ENCODE measurements around the gene MSI2. TPM values are rescaled to one million over a fixed set of nuclear protein-coding genes. Genes with fewer than 3 reads are reported as not detected.

MSI2 gene
- total RNA-seq, 6 experiments from 2014 or later: 12.0 to 22.6 (median 19.4) TPM

DNA sequence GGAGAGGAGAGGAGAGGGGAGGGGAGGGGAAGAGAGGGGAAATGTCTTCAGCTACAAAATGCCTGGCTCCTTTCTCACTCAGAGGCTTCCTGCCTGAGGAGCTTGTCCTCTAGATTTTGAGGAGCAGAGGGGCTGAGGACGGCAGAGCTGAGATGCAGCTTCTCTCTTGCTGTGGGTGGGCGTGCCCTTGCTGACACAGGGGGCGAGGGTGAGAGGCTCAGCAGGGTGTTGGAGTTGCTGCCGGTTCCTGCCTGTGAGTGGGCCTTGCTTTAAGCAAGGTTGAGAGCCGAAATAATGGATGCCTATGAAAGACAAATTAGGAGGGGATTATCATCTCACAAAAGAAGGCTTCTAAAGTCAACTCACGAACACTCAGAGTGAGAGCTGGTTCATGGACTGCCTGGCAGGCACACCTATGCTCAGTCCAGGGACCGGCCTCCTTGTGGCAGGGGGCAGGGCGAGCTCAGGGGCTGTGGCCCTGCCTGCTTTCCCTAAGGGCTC lies 215.6 kb downstream of the MSI2 start:
- Histone ChIP-seq H3K36me3 (no peaks in the 10 kb centered on the region), H3K27ac (no peak overlapping the region), H3K4me3 (no peak overlapping the region), H3K27me3 (no peaks in the 10 kb centered on the region), H3K9me3 (no peaks in the 10 kb centered on the region), H3K4me1 (no peaks in the 10 kb centered on the region)
- TF ChIP-seq POLR2A (IDR thresholded peaks at IDR 0.05): no peak
- TF ChIP-seq, protein P1, sequence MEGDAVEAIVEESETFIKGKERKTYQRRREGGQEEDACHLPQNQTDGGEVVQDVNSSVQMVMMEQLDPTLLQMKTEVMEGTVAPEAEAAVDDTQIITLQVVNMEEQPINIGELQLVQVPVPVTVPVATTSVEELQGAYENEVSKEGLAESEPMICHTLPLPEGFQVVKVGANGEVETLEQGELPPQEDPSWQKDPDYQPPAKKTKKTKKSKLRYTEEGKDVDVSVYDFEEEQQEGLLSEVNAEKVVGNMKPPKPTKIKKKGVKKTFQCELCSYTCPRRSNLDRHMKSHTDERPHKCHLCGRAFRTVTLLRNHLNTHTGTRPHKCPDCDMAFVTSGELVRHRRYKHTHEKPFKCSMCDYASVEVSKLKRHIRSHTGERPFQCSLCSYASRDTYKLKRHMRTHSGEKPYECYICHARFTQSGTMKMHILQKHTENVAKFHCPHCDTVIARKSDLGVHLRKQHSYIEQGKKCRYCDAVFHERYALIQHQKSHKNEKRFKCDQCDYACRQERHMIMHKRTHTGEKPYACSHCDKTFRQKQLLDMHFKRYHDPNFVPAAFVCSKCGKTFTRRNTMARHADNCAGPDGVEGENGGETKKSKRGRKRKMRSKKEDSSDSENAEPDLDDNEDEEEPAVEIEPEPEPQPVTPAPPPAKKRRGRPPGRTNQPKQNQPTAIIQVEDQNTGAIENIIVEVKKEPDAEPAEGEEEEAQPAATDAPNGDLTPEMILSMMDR (IDR thresholded peaks at IDR 0.05): no peak
- DNase-seq: peak in 1 of 3 donors; percentile 11
- 87% methylated on average over 4 of the region's 8 CpGs for WGBS (ENCODE audit: insufficient coverage, low coverage, low lambda C conversion rate, missing lambda C conversion rate)
- intact Hi-C loops (cut with DNase I): no loop called here
- no peak for ATAC-seq

DNA sequence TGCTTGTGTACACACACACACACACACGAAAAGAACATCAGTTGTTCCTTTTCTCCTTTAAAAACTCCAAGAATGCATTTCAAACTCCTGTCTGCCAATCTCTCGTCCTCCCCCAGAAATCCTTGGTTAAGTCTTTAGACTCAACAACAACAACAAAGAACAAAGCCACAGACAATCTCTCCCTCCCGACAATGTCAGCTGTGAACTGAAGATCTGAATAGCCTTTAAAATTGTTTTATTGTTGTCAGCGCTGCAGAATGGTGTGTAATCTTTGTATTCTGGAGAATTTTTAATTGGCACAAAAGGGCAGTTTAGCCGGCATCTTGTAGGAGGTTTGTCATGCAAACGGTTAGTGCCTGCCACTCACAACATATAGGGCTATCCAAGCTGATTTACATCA lies 219.5 kb downstream of the MSI2 start:
- no peak for DNase-seq
- WGBS (ENCODE audit: insufficient coverage, low coverage, low lambda C conversion rate, missing lambda C conversion rate): 91% methylated on average over 6 of the region's 6 CpGs
- no peak for TF ChIP-seq POLR2A (IDR thresholded peaks at IDR 0.05)
- TF ChIP-seq, protein P1 (IDR thresholded peaks at IDR 0.05): no peak
- H3K9me3 ChIP-seq: no peaks in the 10 kb centered on the region
- intact Hi-C loops (cut with DNase I): no loop called here
- no peak for ATAC-seq
- no peaks in the 10 kb centered on the region for H3K27me3 ChIP-seq
- no peak overlapping the region for H3K4me3 ChIP-seq
- no peak overlapping the region for H3K27ac ChIP-seq
- no peaks in the 10 kb centered on the region for H3K36me3 ChIP-seq
- no peaks in the 10 kb centered on the region for H3K4me1 ChIP-seq

DNA sequence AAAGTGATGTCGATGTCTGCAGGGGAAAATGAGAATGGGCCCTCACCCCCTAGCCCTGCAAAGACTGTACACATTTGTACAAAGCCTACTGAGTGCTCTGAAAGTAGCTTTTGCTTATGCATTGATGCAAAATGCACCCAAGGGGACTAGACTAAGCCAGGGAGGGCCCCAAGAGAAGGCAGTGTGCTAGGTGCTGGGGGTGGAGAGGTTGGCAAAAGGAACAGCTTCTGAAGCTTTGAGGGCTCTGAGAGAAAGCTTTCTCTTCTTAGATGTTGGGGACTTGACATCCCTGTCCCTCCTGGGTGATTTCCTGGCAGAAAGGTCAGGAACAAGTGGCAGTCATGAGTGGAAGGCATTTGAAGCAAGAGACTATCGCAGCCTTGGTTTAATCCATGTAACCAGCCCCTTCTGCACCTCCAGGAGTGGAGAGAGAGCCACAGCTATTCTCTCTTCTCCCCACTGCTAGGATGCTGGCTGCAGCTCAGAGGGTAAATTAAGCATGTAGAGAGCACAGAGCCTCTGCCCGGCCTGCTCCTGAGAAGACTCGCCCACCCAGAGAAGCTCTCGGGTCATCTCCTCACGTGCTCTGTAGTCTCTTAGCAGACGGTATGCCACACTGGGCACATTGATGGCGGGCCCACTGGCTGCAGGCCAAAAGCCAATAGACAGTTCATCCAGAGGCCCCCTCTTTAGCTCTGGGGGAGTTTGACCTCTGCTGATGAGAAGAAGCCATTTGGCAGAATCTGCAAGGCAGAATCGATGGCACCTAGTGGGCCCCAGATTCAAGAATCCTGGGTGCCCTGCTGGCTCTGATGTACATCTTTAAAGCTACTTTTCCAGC lies 221.4 kb downstream of the MSI2 start:
- Histone ChIP-seq H3K4me3 (no peak overlapping the region), H3K36me3 (no peaks in the 10 kb centered on the region), H3K9me3 (no peaks in the 10 kb centered on the region), H3K27me3 (no peaks in the 10 kb centered on the region), H3K4me1 (no peaks in the 10 kb centered on the region), H3K27ac (no peak overlapping the region)
- intact Hi-C loops (cut with DNase I): no loop called here
- ATAC-seq (no peak), DNase-seq (no peak)
- TF ChIP-seq, protein P1 (IDR thresholded peaks at IDR 0.05): no peak
- no peak for TF ChIP-seq POLR2A (IDR thresholded peaks at IDR 0.05)
- 0% methylated on average over 1 of the region's 9 CpGs for WGBS (ENCODE audit: insufficient coverage, low coverage, low lambda C conversion rate, missing lambda C conversion rate)

DNA sequence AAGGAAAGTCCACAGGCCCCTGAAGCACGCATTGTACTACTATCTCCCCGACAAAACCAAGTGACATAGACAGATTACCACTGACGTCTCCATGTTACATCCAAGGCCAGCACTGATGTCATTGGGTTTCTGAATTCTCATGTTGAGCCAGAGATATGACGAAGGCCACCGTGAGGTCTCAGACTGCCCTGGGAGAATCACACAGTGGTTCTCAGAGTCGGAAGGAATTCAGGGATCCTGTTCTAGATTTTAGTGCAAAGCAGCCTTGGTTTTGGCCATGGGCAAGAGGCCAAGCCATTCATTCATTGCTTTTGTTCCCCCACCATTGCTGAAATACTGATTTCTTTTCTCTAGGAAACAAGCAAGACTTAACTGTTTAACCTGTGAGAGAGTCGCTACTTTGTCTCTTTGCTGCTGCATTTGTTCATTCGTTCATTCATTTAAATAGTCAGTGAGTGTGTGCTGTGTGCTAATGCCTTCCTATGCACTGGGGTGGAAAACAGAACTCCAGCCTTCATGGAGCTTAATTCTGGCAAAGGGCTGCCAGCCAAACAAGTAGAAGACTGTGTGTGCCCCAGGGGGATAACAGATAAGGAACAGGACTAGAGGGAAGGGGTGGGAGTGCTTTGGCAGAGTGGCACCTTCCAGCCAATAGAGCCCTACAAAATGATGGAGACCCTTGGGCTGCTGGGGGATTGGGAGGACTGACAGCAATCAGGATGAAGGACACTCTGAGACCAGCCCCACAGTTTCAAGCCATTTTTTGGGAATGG lies 222.3 kb downstream of the MSI2 start:
- DNase-seq (no peak), ATAC-seq (peak; percentile 47 to 85 (median 56))
- no peaks in the 10 kb centered on the region for H3K36me3 ChIP-seq
- no peaks in the 10 kb centered on the region for H3K9me3 ChIP-seq
- TF ChIP-seq, protein P1 (IDR thresholded peaks at IDR 0.05): no peak
- TF ChIP-seq POLR2A (IDR thresholded peaks at IDR 0.05): no peak
- intact Hi-C loops (cut with DNase I): no loop called here
- H3K27me3 ChIP-seq: no peaks in the 10 kb centered on the region
- no peak overlapping the region for H3K4me3 ChIP-seq
- H3K27ac ChIP-seq: no peak overlapping the region
- no peaks in the 10 kb centered on the region for H3K4me1 ChIP-seq
- WGBS (ENCODE audit: insufficient coverage, low coverage, low lambda C conversion rate, missing lambda C conversion rate): 70% methylated on average over 5 of the region's 8 CpGs

Measured in right lobe of liver (tissue), 6 donors.